Upper lobe of right lung (tissue), 1 donor: ENCODE data around the gene P3H3. TPM values are rescaled to one million over a fixed set of nuclear protein-coding genes. Genes with fewer than 3 reads are reported as not detected.
A peak's percentile ranks its signal among the peaks of the same experiment; 100 is the strongest.

Experiments used
- ATAC-seq: fragments of 200-7000 bp; cut with Tn5 transposase; one replicate; pipeline ENCODE4 v1.9.1; 2020; ENCODE audit warnings: mild to moderate bottlenecking, moderate library complexity
- DNase-seq: peaks from one replicate; pipeline ENCODE4 v3.0.0-alpha.2; 2020
- H3K27ac ChIP-seq: fragments of 200-600 bp; one replicate; pipeline ENCODE4 v1.8.0; 2022
- H3K27me3 ChIP-seq: fragments of 200-600 bp; one replicate; pipeline ENCODE4 v1.8.0; 2022; ENCODE audit warnings: mild to moderate bottlenecking
- H3K36me3 ChIP-seq: fragments of 200-600 bp; one replicate; pipeline ENCODE4 v1.8.0; 2022
- H3K4me1 ChIP-seq: fragments of 200-600 bp; one replicate; pipeline ENCODE4 v1.8.0; 2022
- H3K4me3 ChIP-seq: fragments of 200-600 bp; one replicate; pipeline ENCODE4 v1.8.0; 2022; ENCODE audit warnings: mild to moderate bottlenecking
- H3K9me3 ChIP-seq: fragments of 200-600 bp; one replicate; pipeline ENCODE4 v1.8.0; 2022
- intact Hi-C: fragments of 100-400 bp; cut with DNase I; formaldehyde crosslinking; loops from one replicate; pipeline ENCODE4 v1.11.0; 2022
- long read RNA-seq: library from polyadenylated mRNA; unstranded; transcript quantifications from one replicate; pipeline ENCODE4 v2.0.0, GENCODE V29; 2021
- total RNA-seq: library from RNA; stranded (reverse); fragmentation: NEBNext Ultra II Directional; extraction: Animal tissue kit (Norgen Biotek cat#: 25700); gene quantifications from one replicate; pipeline ENCODE4 v1.2.1, GENCODE V29; 2021
- TF ChIP-seq, protein P1 (sequence below): fragments of 200-600 bp; IDR thresholded peaks from one replicate; pipeline ENCODE4 v1.8.0; 2022; ENCODE audit warnings: antibody characterized with exemption
- donor health status: DM: no; HTN: yes; CAD: no; lungs with severe emphysema.

Gene P3H3, protein sequence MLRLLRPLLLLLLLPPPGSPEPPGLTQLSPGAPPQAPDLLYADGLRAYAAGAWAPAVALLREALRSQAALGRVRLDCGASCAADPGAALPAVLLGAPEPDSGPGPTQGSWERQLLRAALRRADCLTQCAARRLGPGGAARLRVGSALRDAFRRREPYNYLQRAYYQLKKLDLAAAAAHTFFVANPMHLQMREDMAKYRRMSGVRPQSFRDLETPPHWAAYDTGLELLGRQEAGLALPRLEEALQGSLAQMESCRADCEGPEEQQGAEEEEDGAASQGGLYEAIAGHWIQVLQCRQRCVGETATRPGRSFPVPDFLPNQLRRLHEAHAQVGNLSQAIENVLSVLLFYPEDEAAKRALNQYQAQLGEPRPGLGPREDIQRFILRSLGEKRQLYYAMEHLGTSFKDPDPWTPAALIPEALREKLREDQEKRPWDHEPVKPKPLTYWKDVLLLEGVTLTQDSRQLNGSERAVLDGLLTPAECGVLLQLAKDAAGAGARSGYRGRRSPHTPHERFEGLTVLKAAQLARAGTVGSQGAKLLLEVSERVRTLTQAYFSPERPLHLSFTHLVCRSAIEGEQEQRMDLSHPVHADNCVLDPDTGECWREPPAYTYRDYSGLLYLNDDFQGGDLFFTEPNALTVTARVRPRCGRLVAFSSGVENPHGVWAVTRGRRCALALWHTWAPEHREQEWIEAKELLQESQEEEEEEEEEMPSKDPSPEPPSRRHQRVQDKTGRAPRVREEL
- 9.7 TPM for total RNA-seq
- long read RNA-seq, transcript P3H3-201 (15 exons, 2,632 nt) = major isoform, 13 of 20 reads
- long read RNA-seq, partial matches to known transcripts = 3 of 20 reads
- long read RNA-seq, other reads (novel, unspliced or antisense) = 4 of 20 reads

DNA sequence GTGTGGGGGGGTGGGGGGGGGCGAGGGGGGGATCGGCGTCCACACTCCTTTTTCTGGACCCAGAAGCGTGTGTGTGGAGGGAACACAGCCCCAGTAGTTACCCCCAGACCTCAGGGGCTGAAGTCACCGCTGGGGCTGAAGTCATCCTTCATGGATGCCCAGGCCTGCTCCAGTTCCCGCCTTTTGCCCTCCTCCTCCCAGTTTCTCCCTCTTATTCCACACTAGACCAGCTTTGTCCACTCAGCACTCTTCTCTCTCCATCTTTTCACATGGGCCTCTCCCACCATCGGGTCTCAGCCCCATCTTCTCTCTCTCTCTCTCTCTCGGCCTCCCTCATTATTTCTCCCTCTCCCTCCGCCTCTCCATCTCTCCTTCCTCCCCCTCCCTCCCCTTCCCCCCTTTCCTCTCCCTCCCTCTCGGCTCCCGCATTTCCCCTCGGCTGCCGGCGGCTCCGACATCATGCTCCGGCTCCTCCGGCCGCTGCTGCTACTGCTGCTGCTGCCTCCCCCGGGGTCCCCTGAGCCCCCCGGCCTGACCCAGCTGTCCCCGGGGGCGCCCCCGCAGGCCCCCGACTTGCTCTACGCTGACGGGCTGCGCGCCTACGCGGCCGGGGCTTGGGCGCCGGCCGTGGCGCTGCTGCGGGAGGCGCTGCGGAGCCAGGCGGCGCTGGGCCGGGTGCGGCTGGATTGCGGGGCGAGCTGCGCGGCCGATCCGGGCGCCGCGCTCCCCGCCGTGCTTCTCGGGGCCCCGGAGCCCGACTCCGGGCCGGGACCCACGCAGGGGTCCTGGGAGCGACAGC lies at the start of gene P3H3:
TSS of gene P3H3 (plus strand) at position 426 of the 799 bp plus-strand sequence. CDS start at position 460, 34 bp downstream.
- TF ChIP-seq, protein P1, sequence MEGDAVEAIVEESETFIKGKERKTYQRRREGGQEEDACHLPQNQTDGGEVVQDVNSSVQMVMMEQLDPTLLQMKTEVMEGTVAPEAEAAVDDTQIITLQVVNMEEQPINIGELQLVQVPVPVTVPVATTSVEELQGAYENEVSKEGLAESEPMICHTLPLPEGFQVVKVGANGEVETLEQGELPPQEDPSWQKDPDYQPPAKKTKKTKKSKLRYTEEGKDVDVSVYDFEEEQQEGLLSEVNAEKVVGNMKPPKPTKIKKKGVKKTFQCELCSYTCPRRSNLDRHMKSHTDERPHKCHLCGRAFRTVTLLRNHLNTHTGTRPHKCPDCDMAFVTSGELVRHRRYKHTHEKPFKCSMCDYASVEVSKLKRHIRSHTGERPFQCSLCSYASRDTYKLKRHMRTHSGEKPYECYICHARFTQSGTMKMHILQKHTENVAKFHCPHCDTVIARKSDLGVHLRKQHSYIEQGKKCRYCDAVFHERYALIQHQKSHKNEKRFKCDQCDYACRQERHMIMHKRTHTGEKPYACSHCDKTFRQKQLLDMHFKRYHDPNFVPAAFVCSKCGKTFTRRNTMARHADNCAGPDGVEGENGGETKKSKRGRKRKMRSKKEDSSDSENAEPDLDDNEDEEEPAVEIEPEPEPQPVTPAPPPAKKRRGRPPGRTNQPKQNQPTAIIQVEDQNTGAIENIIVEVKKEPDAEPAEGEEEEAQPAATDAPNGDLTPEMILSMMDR = no peak
- DNase-seq (no peak), ATAC-seq (peak; percentile 5)
- Histone ChIP-seq H3K27me3 (no peaks in the 10 kb centered on the region), H3K4me3 (peak within 1 kb of the TSS; percentile 62), H3K27ac (peak within 1 kb of the TSS; percentile 44), H3K4me1 (peaks cover 5% of the 10 kb centered on the region), H3K9me3 (no peaks in the 10 kb centered on the region), H3K36me3 (no peaks in the 10 kb centered on the region)
- intact Hi-C loops = loop anchor here (10.0 kb wide), 1 partner anchor 93 kb away; no protein-coding TSS in a partner anchor

DNA sequence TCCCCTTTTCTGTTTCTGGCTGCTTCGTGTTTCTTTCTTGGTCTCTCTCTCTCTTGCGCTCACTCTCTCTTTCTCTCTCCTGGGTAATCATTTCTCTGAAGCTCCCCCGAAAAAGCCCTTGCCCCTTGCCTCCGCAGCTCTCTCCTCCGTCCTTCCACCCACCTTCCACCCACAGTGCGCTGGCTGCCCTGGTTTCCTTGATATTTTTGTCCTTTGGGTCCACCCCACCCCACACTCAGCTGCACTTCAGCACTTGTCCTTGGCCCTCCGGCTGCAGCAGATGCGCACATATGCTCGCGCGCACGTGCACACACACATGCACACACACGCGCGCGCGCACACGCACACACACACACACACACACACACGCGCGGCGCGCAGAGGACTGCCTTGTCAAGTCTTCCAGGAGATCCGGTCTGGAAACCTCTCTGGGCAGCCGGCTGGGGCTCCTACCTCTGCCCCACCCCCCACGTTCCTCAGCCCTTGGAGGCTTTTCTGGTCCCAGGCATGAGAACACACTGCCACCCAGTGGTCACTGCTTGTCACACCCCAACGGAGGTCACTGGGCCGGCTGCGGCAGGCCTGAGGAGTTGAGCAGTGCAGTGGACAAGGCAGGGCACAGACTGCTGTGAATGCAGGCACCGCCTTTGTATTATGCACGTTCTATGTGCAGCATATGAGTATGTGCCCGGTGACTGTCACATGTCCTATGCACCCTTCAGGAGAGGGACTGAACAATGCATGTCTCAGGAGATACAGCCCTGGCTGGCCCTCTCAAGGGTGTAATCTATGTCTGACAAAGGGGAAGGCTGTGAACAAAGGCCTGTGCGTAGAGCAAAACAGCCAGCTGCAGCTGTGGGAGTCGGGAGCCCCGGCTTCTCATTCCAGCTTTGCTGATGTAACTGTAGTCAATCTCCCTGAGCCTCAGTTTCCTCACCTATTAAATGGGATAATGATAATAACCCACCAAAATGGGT lies 49.3 kb upstream of the P3H3 start:
- Histone ChIP-seq H3K4me1 (peaks cover 10% of the 10 kb centered on the region), H3K27ac (peak overlapping the region; percentile 52), H3K9me3 (no peaks in the 10 kb centered on the region), H3K36me3 (no peaks in the 10 kb centered on the region), H3K4me3 (peak overlapping the region; percentile 42), H3K27me3 (no peaks in the 10 kb centered on the region)
- peak; percentile 99 for ATAC-seq
- intact Hi-C loops = no loop called here
- TF ChIP-seq, protein P1 = peak; percentile 95
- peak; percentile 95 for DNase-seq

DNA sequence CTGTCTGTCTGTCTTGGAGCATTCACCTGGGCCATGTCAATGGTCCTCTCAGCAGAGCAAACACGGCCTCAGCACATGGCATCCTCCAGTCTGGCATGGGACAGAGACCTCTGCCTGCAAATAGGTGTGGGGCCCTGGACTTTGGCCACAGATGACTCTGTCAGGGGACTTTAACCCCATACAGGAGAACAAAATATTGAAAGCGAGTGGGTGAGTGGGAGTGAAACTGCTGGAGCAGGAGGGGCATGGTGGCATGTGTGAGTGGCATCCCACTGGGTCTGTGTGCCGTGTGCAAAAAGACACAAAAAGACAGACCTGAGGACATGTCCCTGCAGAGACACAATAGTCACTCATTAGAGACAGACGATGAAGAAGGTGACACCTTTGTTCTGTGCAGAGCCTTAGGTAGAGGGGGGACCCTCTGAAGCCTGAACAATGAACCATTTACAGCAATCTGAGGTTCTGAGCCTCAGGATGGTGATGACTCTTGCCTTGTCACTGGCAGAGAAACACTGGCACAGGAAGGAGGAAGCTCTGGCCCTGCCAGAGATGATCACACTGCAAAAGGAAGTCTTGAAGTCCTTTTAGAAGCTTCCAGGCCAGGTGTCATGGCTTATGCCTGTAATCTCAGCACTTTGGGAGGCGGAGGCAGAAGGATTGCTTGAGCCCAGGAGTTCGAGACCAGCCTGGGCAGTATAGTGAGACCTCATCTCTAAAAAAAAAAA lies 48.3 kb upstream of the P3H3 start:
- Histone ChIP-seq H3K27ac (no peak overlapping the region), H3K4me1 (peaks cover 10% of the 10 kb centered on the region), H3K36me3 (no peaks in the 10 kb centered on the region), H3K4me3 (no peak overlapping the region), H3K9me3 (no peaks in the 10 kb centered on the region), H3K27me3 (no peaks in the 10 kb centered on the region)
- ATAC-seq = no peak
- no peak for DNase-seq
- intact Hi-C loops = no loop called here
- TF ChIP-seq, protein P1 = no peak

DNA sequence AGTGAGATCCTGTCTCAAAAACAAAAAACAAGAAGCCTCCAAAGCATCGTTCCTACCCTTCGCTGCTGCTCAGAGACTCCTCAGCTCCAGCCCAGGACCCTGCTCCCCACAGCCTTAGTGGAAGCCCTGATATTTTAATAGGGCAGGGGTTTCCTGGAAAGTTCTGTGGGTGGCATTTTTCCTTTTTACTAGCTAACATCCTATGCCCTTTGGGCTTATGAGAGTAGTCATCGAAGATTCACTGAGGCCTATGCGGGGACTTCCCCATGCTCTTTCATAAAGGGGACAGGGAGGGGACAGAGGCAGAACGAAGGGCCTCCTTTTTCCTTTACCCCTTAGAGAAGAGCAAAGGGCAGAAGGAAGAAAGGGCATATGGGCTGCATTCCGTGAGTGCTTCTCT lies 47.6 kb upstream of the P3H3 start:
- H3K36me3 ChIP-seq = no peaks in the 10 kb centered on the region
- H3K27me3 ChIP-seq = no peaks in the 10 kb centered on the region
- no peak for ATAC-seq
- no peak overlapping the region for H3K27ac ChIP-seq
- TF ChIP-seq, protein P1 = no peak
- no peaks in the 10 kb centered on the region for H3K9me3 ChIP-seq
- H3K4me3 ChIP-seq = no peak overlapping the region
- no peak for DNase-seq
- peaks cover 10% of the 10 kb centered on the region for H3K4me1 ChIP-seq
- intact Hi-C loops = no loop called here
